Measurements from ENCODE around the gene SIDT1. TPM values are rescaled to one million over a fixed set of nuclear protein-coding genes. Genes with fewer than 3 reads are reported as not detected.

The SIDT1 gene
- total RNA-seq, 1 experiment from 2014 or later, result not detected

DNA sequence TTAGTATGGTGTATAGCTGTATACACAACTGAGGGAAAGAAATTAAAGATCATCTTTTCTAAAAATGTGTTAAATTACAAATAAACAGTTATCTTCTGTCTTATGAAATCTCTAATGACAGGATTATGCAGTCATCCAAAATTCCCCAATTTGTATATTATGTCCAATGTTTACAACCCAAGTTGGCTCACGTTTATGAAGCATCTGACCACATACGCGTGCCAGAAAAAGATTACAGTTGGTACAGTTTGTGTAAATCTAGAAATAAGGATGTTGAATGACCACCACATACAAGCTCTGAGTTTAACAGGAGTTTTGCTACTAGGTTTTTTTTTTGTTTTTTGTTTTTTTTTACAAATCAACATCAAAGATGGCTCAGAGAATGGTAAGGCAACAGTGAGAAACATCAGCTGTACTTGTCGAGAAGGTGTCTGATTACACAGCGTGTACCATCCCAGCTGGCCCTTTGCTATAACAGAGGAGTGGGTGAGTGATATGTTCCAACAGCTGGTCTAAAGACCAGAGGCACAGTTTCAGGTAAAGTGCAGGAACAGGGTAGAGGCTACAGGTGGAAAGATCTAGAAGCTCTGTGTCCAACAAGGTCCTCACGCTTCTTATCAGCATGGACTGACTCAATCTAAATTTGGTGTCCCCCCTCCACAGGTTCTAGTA is 117.0 kb downstream of the SIDT1 start:
- H4K8ac ChIP-seq (replicated peaks; ENCODE audit: insufficient read length, low read depth, low read length), result no peak overlapping the region
- no peaks in the 10 kb centered on the region for H3K79me2 ChIP-seq (ENCODE audit: insufficient read depth, low read length)
- no peak overlapping the region for H2BK20ac ChIP-seq (ENCODE audit: low read depth, low read length, poor library complexity, severe bottlenecking)
- Mint-ChIP-seq H3K36me3 (ENCODE audit: insufficient read depth in 1 of 3, low read depth in 3 of 3) (peaks cover 4 to 26% (median 10%) of the 10 kb centered on the region in 3 experiments; a peak in 6 of 7 replicates), H3K27ac (no peak overlapping the region), H3K27me3 (ENCODE audit: low read depth) (no peaks in the 10 kb centered on the region; the same call in 1 of the 2 replicates), H3K9me3 (peaks cover 24 to 28% of the 10 kb centered on the region in 2 experiments), H3K4me3 (no peak overlapping the region), H3K4me1 (no peaks in the 10 kb centered on the region)
- no peaks in the 10 kb centered on the region for H3K79me1 ChIP-seq (ENCODE audit: insufficient read depth, low read depth, low read length, poor library complexity, severe bottlenecking)
- H3K9me3 ChIP-seq (ENCODE audit: control insufficient read depth, low read depth, low read length), result no peaks in the 10 kb centered on the region
- no peak overlapping the region for H3K27ac ChIP-seq (ENCODE audit: insufficient read length, low read depth, low read length)
- no peak overlapping the region for H2AFZ ChIP-seq (ENCODE audit: low read length)
- no peaks in the 10 kb centered on the region for H3K23me2 ChIP-seq (ENCODE audit: insufficient read length, low read depth, low read length, poor library complexity, severe bottlenecking)
- no peak overlapping the region for H3K18ac ChIP-seq (ENCODE audit: insufficient read length, low read depth, low read length)
- WGBS (ENCODE audit: extremely low coverage, insufficient read length, low lambda C conversion rate), result no CpG with 5 or more reads among the region's 6 CpGs
- no peak overlapping the region for H3K56ac ChIP-seq (ENCODE audit: insufficient read length, low read depth, low read length)
- H4K5ac ChIP-seq (ENCODE audit: insufficient read length, low read depth, low read length), result no peak overlapping the region
- H4K20me1 ChIP-seq (ENCODE audit: control insufficient read depth, insufficient read depth, insufficient read length), result no peaks in the 10 kb centered on the region
- H2BK15ac ChIP-seq (ENCODE audit: low read depth, low read length), result no peak overlapping the region
- H3K4me1 ChIP-seq (ENCODE audit: insufficient read depth, low read length), result no peaks in the 10 kb centered on the region
- H2AK5ac ChIP-seq (ENCODE audit: insufficient read length, low read length), result no peak overlapping the region
- no peak overlapping the region for H4K91ac ChIP-seq (ENCODE audit: insufficient read length, low read depth, low read length)
- no peak overlapping the region for H3T11ph ChIP-seq (ENCODE audit: low read length)
- no peak for DNase-seq
- H3K4me2 ChIP-seq (ENCODE audit: insufficient read depth, insufficient read length, low read length), result no peak overlapping the region
- no peak overlapping the region for H2BK12ac ChIP-seq (ENCODE audit: insufficient read length, low read depth, low read length)
- no peak overlapping the region for H3K4ac ChIP-seq (ENCODE audit: low read depth, low read length)
- H2BK5ac ChIP-seq (ENCODE audit: insufficient read length, low read length), result no peak overlapping the region
- H3K23ac ChIP-seq (ENCODE audit: insufficient read length, low read depth, low read length), result no peak overlapping the region
- no peak overlapping the region for H2BK120ac ChIP-seq (ENCODE audit: low read depth, low read length, poor library complexity, severe bottlenecking)
- H3K14ac ChIP-seq (ENCODE audit: insufficient read depth, low read length), result no peak overlapping the region
- H3K9ac ChIP-seq (ENCODE audit: extremely low read depth, insufficient read length, low read length), result no peak overlapping the region
- no peaks in the 10 kb centered on the region for H3K27me3 ChIP-seq (ENCODE audit: insufficient read depth, low read length)
- TF ChIP-seq CTCF (conservative IDR thresholded peaks at IDR 0.05), result no peak

Measured in H9 (cell line).